GM10266 (cell line): ENCODE measurements around the gene OTX2.

Experiments used
- DNase-seq: peaks from one replicate; pipeline ENCODE4 v3.0.0; 2012; ENCODE audit errors: extremely low spot score
- CTCF ChIP-seq: IDR thresholded peaks from 2 replicates; pipeline ENCODE4 v1.5.1; 2012; ENCODE audit warnings: mild to moderate bottlenecking, low read depth; ENCODE audit not compliant: control insufficient read depth, insufficient read depth; ENCODE audit errors: missing control alignments

Gene OTX2

GRCh38 chr14:56844406-56845002 is 34.2 kb upstream of the OTX2 start:
- DNase-seq = no peak
- TF ChIP-seq CTCF = no peak

- no peak for TF ChIP-seq CTCF
- DNase-seq = no peak
Observed at GRCh38 chr14:56841611-56842010, 31.3 kb upstream of the OTX2 start.

- TF ChIP-seq CTCF = no peak
Observed at GRCh38 chr14:56840221-56840620, 29.9 kb upstream of the OTX2 start.

GRCh38 chr14:56829151-56829550 is 18.9 kb upstream of the OTX2 start:
- TF ChIP-seq CTCF = no peak

More at GRCh38 chr14:56840221-56840620, 29.9 kb upstream of the OTX2 start:
- no peak for DNase-seq

GRCh38 chr14:56826214-56826613 is 15.9 kb upstream of the OTX2 start:
- DNase-seq = no peak

More at GRCh38 chr14:56829151-56829550, 18.9 kb upstream of the OTX2 start:
- DNase-seq = no peak

GRCh38 chr14:56821805-56822610 is 11.7 kb upstream of the OTX2 start:
- no peak for DNase-seq
- no peak for TF ChIP-seq CTCF

More at GRCh38 chr14:56826214-56826613, 15.9 kb upstream of the OTX2 start:
- TF ChIP-seq CTCF = no peak

- no peak for DNase-seq
- TF ChIP-seq CTCF = no peak
Observed at GRCh38 chr14:56821177-56821576, 10.9 kb upstream of the OTX2 start.
